HepG2 (cell line): ENCODE data around the gene IGFALS. TPM values are rescaled to one million over a fixed set of nuclear protein-coding genes. Genes with fewer than 3 reads are reported as not detected.
A peak's percentile ranks its signal among the peaks of the same experiment; 100 is the strongest.

Source experiments
- ARID5B ChIP-seq: IDR thresholded peaks from 2 replicates; pipeline ENCODE4 v1.4.0; 2020; ENCODE audit warnings: mild to moderate bottlenecking, missing genetic modification reagents
- ARNTL ChIP-seq: sonication (generic); formaldehyde crosslinking; IDR thresholded peaks from 2 replicates; pipeline ENCODE4 v1.4.0; 2020; ENCODE audit warnings: mild to moderate bottlenecking, missing genetic modification reagents
- CEBPG ChIP-seq: IDR thresholded peaks from 2 replicates; pipeline ENCODE4 v1.6.1; 2016
- CENPX ChIP-seq: sonication (generic); formaldehyde crosslinking; IDR thresholded peaks from 2 replicates; pipeline ENCODE4 v1.9.0; 2021; ENCODE audit warnings: mild to moderate bottlenecking, missing genetic modification reagents, moderate library complexity
- CREB1 ChIP-seq, 2 experiments: fragments of 450-650 bp in 1 of 2; IDR thresholded peaks; 2 replicates each; pipeline ENCODE4 v1.6.1; 2016 to 2017; ENCODE audit warnings: control low read depth in 1 of 2, mild to moderate bottlenecking in 1 of 2, missing compliant biosample characterization in 1 of 2, missing genetic modification characterization in 1 of 2
- EHMT2 ChIP-seq: fragments of 200-600 bp; sonication (generic); IDR thresholded peaks from 2 replicates; pipeline ENCODE4 v1.7.0; 2017; ENCODE audit warnings: antibody characterized with exemption, low read depth, low read length, borderline replicate concordance
- JUNB ChIP-seq: sonication (generic); formaldehyde crosslinking; IDR thresholded peaks from 2 replicates; pipeline ENCODE4 v1.8.0; 2022; ENCODE audit warnings: missing genetic modification reagents, mild to moderate bottlenecking, borderline replicate concordance
- KDM6A ChIP-seq: IDR thresholded peaks from 2 replicates; pipeline ENCODE4 v1.6.1; 2016; ENCODE audit warnings: low read depth
- NBN ChIP-seq: fragments of 450-650 bp; conservative IDR thresholded peaks from 2 replicates; pipeline ENCODE4 v1.6.1; 2017
- NCOA5 ChIP-seq: sonication (generic); formaldehyde crosslinking; IDR thresholded peaks from 2 replicates; pipeline ENCODE4 v1.4.0; 2020; ENCODE audit warnings: missing genetic modification reagents
- PBX2 ChIP-seq: IDR thresholded peaks from 2 replicates; pipeline ENCODE4 v1.6.1; 2016; ENCODE audit warnings: control low read depth
- RELA ChIP-seq: sonication (generic); formaldehyde crosslinking; IDR thresholded peaks from 2 replicates; pipeline ENCODE4 v1.4.0; 2020; ENCODE audit warnings: missing genetic modification reagents
- SP2 ChIP-seq: sonication (generic); formaldehyde crosslinking; IDR thresholded peaks from 2 replicates; pipeline ENCODE4 v1.5.1; 2020; ENCODE audit warnings: mild to moderate bottlenecking, missing genetic modification reagents
- TFDP2 ChIP-seq: sonication (generic); formaldehyde crosslinking; IDR thresholded peaks from 2 replicates; pipeline ENCODE4 v1.4.0; 2020; ENCODE audit warnings: missing genetic modification reagents
- TP53 ChIP-seq: sonication (generic); formaldehyde crosslinking; conservative IDR thresholded peaks from 2 replicates; pipeline ENCODE4 v1.4.0; 2020; ENCODE audit warnings: missing genetic modification reagents
- ZBTB4 ChIP-seq: sonication (generic); formaldehyde crosslinking; IDR thresholded peaks from 2 replicates; pipeline ENCODE4 v1.4.0; 2020; ENCODE audit warnings: missing genetic modification reagents, mild to moderate bottlenecking, borderline replicate concordance
- ZFX ChIP-seq: sonication (generic); formaldehyde crosslinking; IDR thresholded peaks from 2 replicates; pipeline ENCODE4 v1.4.0; 2020; ENCODE audit warnings: mild to moderate bottlenecking, low read depth, missing genetic modification reagents, moderate library complexity
- ZFY ChIP-seq: sonication (generic); formaldehyde crosslinking; IDR thresholded peaks from 2 replicates; pipeline ENCODE4 v1.4.0; 2020; ENCODE audit warnings: missing genetic modification reagents
- ZNF558 ChIP-seq: sonication (generic); formaldehyde crosslinking; IDR thresholded peaks from 2 replicates; pipeline ENCODE4 v1.9.0; 2022; ENCODE audit warnings: mild to moderate bottlenecking, missing genetic modification reagents, borderline replicate concordance
- ZNF569 ChIP-seq: sonication (generic); formaldehyde crosslinking; IDR thresholded peaks from 2 replicates; pipeline ENCODE4 v1.5.0; 2020; ENCODE audit warnings: mild to moderate bottlenecking, missing genetic modification reagents, moderate library complexity, borderline replicate concordance
- ZNF788 ChIP-seq: sonication (generic); formaldehyde crosslinking; IDR thresholded peaks from 2 replicates; pipeline ENCODE4 v1.5.0; 2020; ENCODE audit warnings: mild to moderate bottlenecking, missing genetic modification reagents, borderline replicate concordance
- ZNF839 ChIP-seq: sonication (generic); formaldehyde crosslinking; IDR thresholded peaks from 2 replicates; pipeline ENCODE4 v1.4.0; 2020; ENCODE audit warnings: missing genetic modification reagents, mild to moderate bottlenecking, borderline replicate concordance
- polyA plus RNA-seq, 8 experiments: library from polyadenylated mRNA; depleted of rRNA in 3 of 8; stranded (reverse) in 7 of 8; unstranded in 1 of 8; fragments of >200 nt; fragmentation: Illumina TruSeq in 4 of 8; extraction: Trizol in 4 of 8; gene quantifications; 2 replicates each; pipeline versions ENCODE4 v1.2.1 to v1.2.3, GENCODE V29; 2011 to 2016; ENCODE audit warnings: low read depth in 4 of 8, missing spikeins in 1 of 8, mixed read lengths in 1 of 8; ENCODE audit not compliant: insufficient read depth in 1 of 8
- total RNA-seq, 5 experiments: library from RNA; depleted of rRNA; stranded (reverse); fragments of >200 nt; fragmentation: Illumina TruSeq; extraction: Trizol; gene quantifications; 2 replicates each; pipeline ENCODE4 v1.2.3, GENCODE V29; 2016; ENCODE audit warnings: low read depth in 1 of 5

Gene IGFALS
- total and polyA plus RNA-seq, 2 of the 13 experiments (the other 11 are each of a cell fraction or from before 2014, with no cell fraction given): 0.34 to 2.4 TPM

- TF ChIP-seq ZBTB4 (CRISPR knock-in tag): no peak
- no peak for TF ChIP-seq JUNB (CRISPR knock-in tag)
- TF ChIP-seq ZFY (CRISPR knock-in tag): peak; percentile 23; the same call in 1 of the 2 replicates
- TF ChIP-seq ARNTL: no peak
- TF ChIP-seq TP53 (CRISPR knock-in tag): no peak
- peak; percentile 18; the same call in 1 of the 2 replicates for TF ChIP-seq TFDP2 (CRISPR knock-in tag)
- TF ChIP-seq KDM6A (CRISPR knock-in tag): no peak
- TF ChIP-seq EHMT2: no peak
- TF ChIP-seq ZNF569 (CRISPR knock-in tag): no peak
- TF ChIP-seq ZNF839: no peak
- TF ChIP-seq RELA (CRISPR knock-in tag): no peak
- TF ChIP-seq CREB1 (IDR thresholded peaks at IDR 0.05): no peak
- no peak for TF ChIP-seq CREB1 (CRISPR knock-in tag; IDR thresholded peaks at IDR 0.05)
- TF ChIP-seq NBN: no peak
- no peak for TF ChIP-seq ZNF558 (CRISPR knock-in tag)
- no peak for TF ChIP-seq CENPX (CRISPR knock-in tag)
- 0 out of 2 replicates have a peak, but pooled peaks have one; percentile 15 for TF ChIP-seq ARID5B (CRISPR knock-in tag)
- TF ChIP-seq SP2 (CRISPR knock-in tag): no peak
- TF ChIP-seq ZNF788: no peak; the same call in 1 of the 2 replicates
- no peak for TF ChIP-seq CEBPG
- no peak; the same call in 1 of the 2 replicates for TF ChIP-seq ZFX (CRISPR knock-in tag)
- TF ChIP-seq PBX2 (CRISPR knock-in tag): no peak
- TF ChIP-seq NCOA5 (CRISPR knock-in tag): no peak
These were observed 30.3 kb upstream of the IGFALS start (continued) for GRCh38 chr16:1823821-1824220.
